Measurements from ENCODE around the gene TNFAIP8L1. TPM values are rescaled to one million over a fixed set of nuclear protein-coding genes. Genes with fewer than 3 reads are reported as not detected.

The TNFAIP8L1 gene
- total RNA-seq, 1 experiment from 2014 or later, result 17.8 TPM

GRCh38 chr19:4598712-4599111, 40.6 kb upstream of the TNFAIP8L1 start:
- intact Hi-C loops (cut with micrococcal nuclease; ENCODE audit: unreplicated experiment), result no loop called here

GRCh38 chr19:4600082-4600481, 39.2 kb upstream of the TNFAIP8L1 start:
- Histone ChIP-seq H3K9me2 (ENCODE audit: insufficient read depth) (no peaks in the 10 kb centered on the region), H3K9me3 (ENCODE audit: insufficient read depth, low read depth) (no peaks in the 10 kb centered on the region), H2AFZ (no peak overlapping the region), H4K20me1 (ENCODE audit: insufficient read depth) (no peaks in the 10 kb centered on the region), H3K27ac (no peak overlapping the region), H3K4me3 (no peak overlapping the region), H3K36me3 (ENCODE audit: low read depth) (no peaks in the 10 kb centered on the region), H3K79me2 (ENCODE audit: low read depth) (no peaks in the 10 kb centered on the region), H3K4me1 (replicated peaks; ENCODE audit: insufficient read depth) (no peaks in the 10 kb centered on the region), H3K27me3 (ENCODE audit: insufficient read depth, low read depth) (no peaks in the 10 kb centered on the region), H3K4me2 (no peak overlapping the region), H3F3A (ENCODE audit: insufficient read depth, low read depth) (no peaks in the 10 kb centered on the region)
- BruUV-seq (replicated peaks), result no TSS peak
- ChIA-PET CTCF (no interaction called here), POLR2A (ENCODE audit: unreplicated experiment) (no interaction called here)
- intact Hi-C loops (cut with micrococcal nuclease; ENCODE audit: unreplicated experiment), result no loop called here
- DNase-seq, result no peak
- TF ChIP-seq EZH2 (IDR thresholded peaks at IDR 0.05; ENCODE audit: low read depth), result no peak
- no peak for TF ChIP-seq CTCF (conservative IDR thresholded peaks at IDR 0.05)

More at GRCh38 chr19:4598712-4599111, 40.6 kb upstream of the TNFAIP8L1 start:
- ChIA-PET CTCF (no interaction called here), POLR2A (ENCODE audit: unreplicated experiment) (no interaction called here)
- DNase-seq, result no peak
- Histone ChIP-seq H3K27me3 (ENCODE audit: insufficient read depth, low read depth) (no peaks in the 10 kb centered on the region), H2AFZ (no peak overlapping the region), H3K4me3 (no peak overlapping the region), H4K20me1 (ENCODE audit: insufficient read depth) (no peaks in the 10 kb centered on the region), H3K27ac (no peak overlapping the region), H3K4me1 (replicated peaks; ENCODE audit: insufficient read depth) (no peaks in the 10 kb centered on the region), H3K36me3 (ENCODE audit: low read depth) (no peaks in the 10 kb centered on the region), H3K9me3 (ENCODE audit: insufficient read depth, low read depth) (no peaks in the 10 kb centered on the region), H3K4me2 (peak overlapping the region; percentile 79; the same call in 1 of the 2 replicates), H3F3A (ENCODE audit: insufficient read depth, low read depth) (no peaks in the 10 kb centered on the region), H3K9me2 (ENCODE audit: insufficient read depth) (no peaks in the 10 kb centered on the region), H3K79me2 (ENCODE audit: low read depth) (no peaks in the 10 kb centered on the region)
- no TSS peak for BruUV-seq (replicated peaks)
- no peak for TF ChIP-seq EZH2 (IDR thresholded peaks at IDR 0.05; ENCODE audit: low read depth)
- no peak for TF ChIP-seq CTCF (conservative IDR thresholded peaks at IDR 0.05)

GRCh38 chr19:4600893-4601292, 38.4 kb upstream of the TNFAIP8L1 start:
- H3K4me2 ChIP-seq, result no peak overlapping the region
- ChIA-PET CTCF (no interaction called here), POLR2A (ENCODE audit: unreplicated experiment) (no interaction called here)
- no peaks in the 10 kb centered on the region for H3K27me3 ChIP-seq (ENCODE audit: insufficient read depth, low read depth)
- no peaks in the 10 kb centered on the region for H4K20me1 ChIP-seq (ENCODE audit: insufficient read depth)
- DNase-seq, result no peak
- no peak for TF ChIP-seq CTCF (conservative IDR thresholded peaks at IDR 0.05)
- no peak for TF ChIP-seq EZH2 (IDR thresholded peaks at IDR 0.05; ENCODE audit: low read depth)
- H3K4me3 ChIP-seq, result no peak overlapping the region
- H3K9me2 ChIP-seq (ENCODE audit: insufficient read depth), result no peaks in the 10 kb centered on the region
- H3F3A ChIP-seq (ENCODE audit: insufficient read depth, low read depth), result no peaks in the 10 kb centered on the region
- no peaks in the 10 kb centered on the region for H3K9me3 ChIP-seq (ENCODE audit: insufficient read depth, low read depth)
- H3K36me3 ChIP-seq (ENCODE audit: low read depth), result no peaks in the 10 kb centered on the region
- no peak overlapping the region for H2AFZ ChIP-seq
- no peak overlapping the region for H3K27ac ChIP-seq
- H3K4me1 ChIP-seq (replicated peaks; ENCODE audit: insufficient read depth), result no peaks in the 10 kb centered on the region
- no peaks in the 10 kb centered on the region for H3K79me2 ChIP-seq (ENCODE audit: low read depth)
- BruUV-seq (replicated peaks), result no TSS peak
- intact Hi-C loops (cut with micrococcal nuclease; ENCODE audit: unreplicated experiment), result no loop called here
